Bronchial epithelial cell (primary cell): ENCODE results near the gene ALOXE3. TPM values are rescaled to one million over a fixed set of nuclear protein-coding genes. Genes with fewer than 3 reads are reported as not detected.

Source experiments
- DNase-seq: peaks from one replicate; pipeline ENCODE4 v3.0.0-alpha.2; 2010; ENCODE audit warnings: low read depth
- FAIRE-seq: peaks from 2 replicates; lab custom pipeline; 2011; peaks lifted over from hg19 to GRCh38; lab: Jason Lieb, UNC
- H3K27me3 ChIP-seq: 2 replicates; pipeline ENCODE4 v1.5.1; 2011; ENCODE audit warnings: low read length; ENCODE audit not compliant: control insufficient read depth, insufficient read depth
- H3K36me3 ChIP-seq: 2 replicates; pipeline ENCODE4 v1.5.1; 2011; ENCODE audit warnings: low read length; ENCODE audit not compliant: control insufficient read depth, insufficient read depth
- H3K4me3 ChIP-seq: 2 replicates; pipeline ENCODE4 v1.5.1; 2011; ENCODE audit warnings: mild to moderate bottlenecking, low read depth, low read length, control low read depth
- CTCF ChIP-seq: IDR thresholded peaks from 2 replicates; pipeline ENCODE4 v1.5.1; 2011; ENCODE audit warnings: mild to moderate bottlenecking, moderate library complexity, low read length, control low read depth, inconsistent platforms; ENCODE audit not compliant: insufficient read depth, severe bottlenecking
- total RNA-seq: library from RNA; depleted of rRNA; stranded (reverse); fragments of >200 nt; gene quantifications from 2 replicates; pipeline ENCODE4 v1.2.1, GENCODE V29; 2014

The ALOXE3 gene
- total RNA-seq, 1 donor from 2014 or later: 1.3 TPM

GRCh38 chr17:8162997-8163977 lies 45.0 kb upstream of the ALOXE3 start:
- no peak for TF ChIP-seq CTCF
- H3K36me3 ChIP-seq: peaks cover 12% of the 10 kb centered on the region
- no peaks in the 10 kb centered on the region for H3K27me3 ChIP-seq
- FAIRE-seq: no peak
- peak overlapping the region; percentile 63 for H3K4me3 ChIP-seq
- no peak for DNase-seq

GRCh38 chr17:8162233-8162996 lies 44.1 kb upstream of the ALOXE3 start, which contains the start of gene VAMP2:
Gene VAMP2, minus strand, starts transcription at chr17:8162948. Its CDS starts 69 bp downstream, at chr17:8162879.
- Histone ChIP-seq H3K27me3 (no peaks in the 10 kb centered on the region), H3K4me3 (peak within 1 kb of the TSS; percentile 63), H3K36me3 (peaks cover 12% of the 10 kb centered on the region)
- no peak for TF ChIP-seq CTCF
- DNase-seq (no peak), FAIRE-seq (no peak)

GRCh38 chr17:8161289-8162232 lies 43.2 kb upstream of the ALOXE3 start:
- no peak for DNase-seq
- FAIRE-seq: no peak
- no peaks in the 10 kb centered on the region for H3K27me3 ChIP-seq
- TF ChIP-seq CTCF: no peak
- peak overlapping the region; percentile 63 for H3K4me3 ChIP-seq
- H3K36me3 ChIP-seq: peaks cover 12% of the 10 kb centered on the region

- no peak overlapping the region for H3K4me3 ChIP-seq
- FAIRE-seq (no peak), DNase-seq (no peak)
- no peak for TF ChIP-seq CTCF
- peaks cover 12% of the 10 kb centered on the region for H3K36me3 ChIP-seq
- no peaks in the 10 kb centered on the region for H3K27me3 ChIP-seq
Measured at GRCh38 chr17:8160741-8161221, 42.5 kb upstream of the ALOXE3 start.

- H3K36me3 ChIP-seq: peaks cover 12% of the 10 kb centered on the region
- no peak for FAIRE-seq
- no peak for TF ChIP-seq CTCF
- DNase-seq: no peak
- no peak overlapping the region for H3K4me3 ChIP-seq
- H3K27me3 ChIP-seq: no peaks in the 10 kb centered on the region
Measured at GRCh38 chr17:8160224-8160577, 41.9 kb upstream of the ALOXE3 start.
